ENCODE data around the gene SLC13A3. TPM values are rescaled to one million over a fixed set of nuclear protein-coding genes. Genes with fewer than 3 reads are reported as not detected.

SLC13A3 gene
- total RNA-seq, 1 donor from 2014 or later: 0.66 TPM

GRCh38 chr20:46551522-46552381 lies 99.5 kb downstream of the SLC13A3 start:
- Histone ChIP-seq H3K27me3 (ENCODE audit: insufficient read depth, low read length) (no peaks in the 10 kb centered on the region), H4K20me1 (ENCODE audit: insufficient read depth, low read length) (no peaks in the 10 kb centered on the region), H3K9ac (ENCODE audit: low read length) (no peak overlapping the region), H3K9me3 (ENCODE audit: insufficient read depth, low read depth, low read length) (no peaks in the 10 kb centered on the region), H3K4me3 (ENCODE audit: insufficient read depth, low read depth, low read length) (no peak overlapping the region), H3K27ac (ENCODE audit: low read depth, low read length) (no peak overlapping the region), H3K4me2 (ENCODE audit: low read length) (no peak overlapping the region), H3K36me3 (ENCODE audit: insufficient read depth, low read length) (no peaks in the 10 kb centered on the region), H2AFZ (ENCODE audit: low read depth, low read length) (no peak overlapping the region), H3K4me1 (ENCODE audit: insufficient read depth, low read length) (no peaks in the 10 kb centered on the region), H3K79me2 (ENCODE audit: insufficient read depth, low read length) (no peaks in the 10 kb centered on the region)
- Mint-ChIP-seq H3K4me3 (ENCODE audit: unreplicated experiment) (no peak overlapping the region), H3K27ac (ENCODE audit: unreplicated experiment) (no peak overlapping the region), H3K36me3 (ENCODE audit: low read depth, unreplicated experiment) (no peaks in the 10 kb centered on the region), H3K27me3 (ENCODE audit: low read depth, unreplicated experiment) (no peaks in the 10 kb centered on the region), H3K9me3 (ENCODE audit: unreplicated experiment) (no peaks in the 10 kb centered on the region), H3K4me1 (ENCODE audit: low read depth, unreplicated experiment) (no peaks in the 10 kb centered on the region)
- TF ChIP-seq EZH2 (IDR thresholded peaks at IDR 0.05; ENCODE audit: insufficient read depth, low read length): no peak
- TF ChIP-seq CTCF (IDR thresholded peaks at IDR 0.05; ENCODE audit: insufficient read depth, low read depth, low read length): no peak
- FAIRE-seq: no peak
- DNase-seq (ENCODE audit: low read depth): no peak

GRCh38 chr20:46550461-46550860 lies 100.8 kb downstream of the SLC13A3 start, which contains the start of gene OCSTAMP:
Gene OCSTAMP (minus strand): TSS chr20:46550654. CDS start chr20:46550560, 94 bp downstream.
- no peaks in the 10 kb centered on the region for H3K27me3 Mint-ChIP-seq (ENCODE audit: low read depth, unreplicated experiment)
- no peak within 1 kb of the TSS for H3K4me3 Mint-ChIP-seq (ENCODE audit: unreplicated experiment)
- H3K27me3 ChIP-seq (ENCODE audit: insufficient read depth, low read length): no peaks in the 10 kb centered on the region
- no peak for FAIRE-seq
- H3K27ac Mint-ChIP-seq (ENCODE audit: unreplicated experiment): no peak within 1 kb of the TSS
- no peak within 1 kb of the TSS for H3K9ac ChIP-seq (ENCODE audit: low read length)
- no peaks in the 10 kb centered on the region for H3K4me1 Mint-ChIP-seq (ENCODE audit: low read depth, unreplicated experiment)
- no peaks in the 10 kb centered on the region for H3K79me2 ChIP-seq (ENCODE audit: insufficient read depth, low read length)
- no peak for TF ChIP-seq CTCF (IDR thresholded peaks at IDR 0.05; ENCODE audit: insufficient read depth, low read depth, low read length)
- TF ChIP-seq EZH2 (IDR thresholded peaks at IDR 0.05; ENCODE audit: insufficient read depth, low read length): no peak
- H3K36me3 ChIP-seq (ENCODE audit: insufficient read depth, low read length): no peaks in the 10 kb centered on the region
- no peak within 1 kb of the TSS for H2AFZ ChIP-seq (ENCODE audit: low read depth, low read length)
- H3K27ac ChIP-seq (ENCODE audit: low read depth, low read length): no peak within 1 kb of the TSS
- H3K36me3 Mint-ChIP-seq (ENCODE audit: low read depth, unreplicated experiment): no peaks in the 10 kb centered on the region
- no peaks in the 10 kb centered on the region for H3K9me3 Mint-ChIP-seq (ENCODE audit: unreplicated experiment)
- H4K20me1 ChIP-seq (ENCODE audit: insufficient read depth, low read length): no peaks in the 10 kb centered on the region
- no peak for DNase-seq (ENCODE audit: low read depth)
- no peaks in the 10 kb centered on the region for H3K4me1 ChIP-seq (ENCODE audit: insufficient read depth, low read length)
- H3K9me3 ChIP-seq (ENCODE audit: insufficient read depth, low read depth, low read length): no peaks in the 10 kb centered on the region
- H3K4me2 ChIP-seq (ENCODE audit: low read length): no peak within 1 kb of the TSS
- no peak within 1 kb of the TSS for H3K4me3 ChIP-seq (ENCODE audit: insufficient read depth, low read depth, low read length)

All from astrocyte (in vitro differentiated cells and primary cell).